Mesothelial cell of epicardium (in vitro differentiated cells): Measurements from ENCODE around the gene TBCD. TPM values are rescaled to one million over a fixed set of nuclear protein-coding genes. Genes with fewer than 3 reads are reported as not detected.

Source experiments
- DNase-seq, 2 experiments: peaks; one replicate each; pipeline ENCODE4 v3.0.0; 2021; ENCODE audit warnings: low spot score in 2 of 2; ENCODE audit not compliant: unreplicated experiment in 2 of 2
- H3K27ac Mint-ChIP-seq: 2 replicates; pipeline ENCODE4 v1.8.0; 2021; ENCODE audit warnings: mixed read lengths
- H3K27me3 Mint-ChIP-seq: 2 replicates; pipeline ENCODE4 v1.8.0; 2021; ENCODE audit warnings: low read depth, mixed read lengths
- H3K36me3 Mint-ChIP-seq: 2 replicates; pipeline ENCODE4 v1.8.0; 2021; ENCODE audit warnings: mixed read lengths
- H3K4me1 Mint-ChIP-seq: 2 replicates; pipeline ENCODE4 v1.8.0; 2021; ENCODE audit warnings: mixed read lengths
- H3K4me3 Mint-ChIP-seq: 2 replicates; pipeline ENCODE4 v1.8.0; 2021; ENCODE audit warnings: mild to moderate bottlenecking, moderate library complexity, mixed read lengths
- H3K9me3 Mint-ChIP-seq: 2 replicates; pipeline ENCODE4 v1.8.0; 2021; ENCODE audit warnings: mixed read lengths
- total RNA-seq: library from RNA; stranded (reverse); gene quantifications from 3 replicates; pipeline ENCODE4 v1.2.1, GENCODE V29; 2021
- TF ChIP-seq, protein P1 (sequence below): fragments of 200-600 bp; sonication (generic); IDR thresholded peaks from one replicate; pipeline ENCODE4 v1.5.0; 2021; ENCODE audit warnings: antibody characterized with exemption; ENCODE audit not compliant: unreplicated experiment

The TBCD gene
- total RNA-seq: 102 to 117 TPM (median 103 TPM) in 3 replicates

DNA sequence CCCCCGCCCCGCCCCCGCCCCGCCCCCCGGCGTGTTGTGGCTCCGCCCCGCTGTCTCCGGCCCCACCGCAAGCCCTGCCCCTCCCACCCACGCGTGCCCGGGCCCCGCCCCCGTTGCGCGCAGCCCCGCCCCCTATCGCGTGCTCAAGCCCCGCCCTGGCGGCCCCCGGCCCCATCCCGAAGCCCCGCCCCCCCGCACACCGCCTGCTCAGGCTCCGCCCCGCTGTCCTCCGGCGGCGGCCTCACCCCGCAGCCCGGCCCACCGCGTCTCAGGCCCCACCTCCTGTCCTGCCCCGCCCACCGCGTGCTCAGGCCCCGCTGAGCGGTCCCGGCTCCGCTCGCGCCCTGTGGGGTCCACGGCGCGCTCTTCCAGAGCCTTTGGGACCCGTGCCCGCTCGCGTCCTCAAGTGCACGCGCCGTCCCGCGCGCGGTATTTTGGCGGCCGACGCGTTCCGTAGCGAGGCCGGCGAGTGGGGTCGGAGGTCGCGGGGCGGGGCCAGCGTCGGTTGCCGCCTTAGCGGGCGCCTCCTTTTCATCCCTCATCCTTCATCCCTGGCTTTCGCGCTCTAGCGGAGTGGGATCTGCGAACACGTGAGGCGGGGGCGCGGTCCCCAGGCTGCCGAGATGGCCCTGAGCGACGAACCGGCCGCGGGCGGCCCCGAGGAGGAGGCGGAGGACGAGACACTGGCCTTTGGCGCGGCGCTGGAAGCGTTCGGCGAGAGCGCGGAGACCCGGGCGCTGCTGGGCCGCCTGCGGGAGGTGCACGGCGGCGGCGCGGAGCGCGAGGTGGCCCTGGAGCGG, at the start of gene TBCD:
Gene TBCD (plus strand): TSS at position 495 of the 800 bp plus-strand sequence. CDS start 129 bp downstream, at position 624.
- peak; percentile 93 to 96 for DNase-seq
- Mint-ChIP-seq H3K27ac (peak within 1 kb of the TSS; percentile 40), H3K27me3 (no peaks in the 10 kb centered on the region), H3K36me3 (peaks cover 14% of the 10 kb centered on the region), H3K4me3 (peak within 1 kb of the TSS; percentile 79), H3K9me3 (peaks cover 12% of the 10 kb centered on the region), H3K4me1 (peaks cover 35% of the 10 kb centered on the region)
- TF ChIP-seq, protein P1, sequence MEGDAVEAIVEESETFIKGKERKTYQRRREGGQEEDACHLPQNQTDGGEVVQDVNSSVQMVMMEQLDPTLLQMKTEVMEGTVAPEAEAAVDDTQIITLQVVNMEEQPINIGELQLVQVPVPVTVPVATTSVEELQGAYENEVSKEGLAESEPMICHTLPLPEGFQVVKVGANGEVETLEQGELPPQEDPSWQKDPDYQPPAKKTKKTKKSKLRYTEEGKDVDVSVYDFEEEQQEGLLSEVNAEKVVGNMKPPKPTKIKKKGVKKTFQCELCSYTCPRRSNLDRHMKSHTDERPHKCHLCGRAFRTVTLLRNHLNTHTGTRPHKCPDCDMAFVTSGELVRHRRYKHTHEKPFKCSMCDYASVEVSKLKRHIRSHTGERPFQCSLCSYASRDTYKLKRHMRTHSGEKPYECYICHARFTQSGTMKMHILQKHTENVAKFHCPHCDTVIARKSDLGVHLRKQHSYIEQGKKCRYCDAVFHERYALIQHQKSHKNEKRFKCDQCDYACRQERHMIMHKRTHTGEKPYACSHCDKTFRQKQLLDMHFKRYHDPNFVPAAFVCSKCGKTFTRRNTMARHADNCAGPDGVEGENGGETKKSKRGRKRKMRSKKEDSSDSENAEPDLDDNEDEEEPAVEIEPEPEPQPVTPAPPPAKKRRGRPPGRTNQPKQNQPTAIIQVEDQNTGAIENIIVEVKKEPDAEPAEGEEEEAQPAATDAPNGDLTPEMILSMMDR: no peak

DNA sequence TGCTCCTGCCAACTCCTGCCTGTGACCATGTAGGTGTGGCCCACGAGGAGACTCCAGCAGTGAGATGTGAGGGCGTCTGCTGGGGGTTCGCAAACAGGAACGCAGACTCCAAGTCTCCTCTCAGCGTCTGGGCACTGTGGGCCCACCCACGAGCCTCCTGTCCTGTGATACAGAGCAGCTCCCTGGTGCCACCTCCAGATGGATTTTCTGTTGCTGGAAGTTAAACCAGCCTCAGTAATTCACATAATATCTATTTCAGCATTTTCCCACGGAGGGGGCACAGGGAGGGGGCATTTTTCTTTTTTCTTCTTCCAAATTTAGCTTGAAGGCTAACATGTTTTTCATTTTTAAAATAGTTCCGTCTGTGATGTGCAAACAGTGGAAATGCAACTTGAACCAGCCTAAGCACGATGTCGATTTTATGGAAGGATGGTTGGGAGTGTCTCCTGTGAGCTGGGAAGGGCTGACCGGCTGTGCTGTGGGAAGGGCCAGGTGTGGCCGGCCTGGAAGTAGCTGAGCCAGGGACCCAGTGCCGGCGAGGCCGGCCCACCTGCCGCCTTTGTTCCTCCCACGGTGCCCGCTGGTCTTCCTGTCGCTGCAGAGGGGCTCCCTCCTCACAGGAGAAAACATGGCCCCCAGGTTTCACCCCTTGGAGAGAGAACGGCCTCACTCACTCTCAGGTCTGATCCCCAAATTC, 49.5 kb upstream of the TBCD start:
- H3K27ac Mint-ChIP-seq: peak overlapping the region; percentile 53
- H3K4me1 Mint-ChIP-seq: peaks cover 12% of the 10 kb centered on the region
- TF ChIP-seq, protein P1: no peak

DNA sequence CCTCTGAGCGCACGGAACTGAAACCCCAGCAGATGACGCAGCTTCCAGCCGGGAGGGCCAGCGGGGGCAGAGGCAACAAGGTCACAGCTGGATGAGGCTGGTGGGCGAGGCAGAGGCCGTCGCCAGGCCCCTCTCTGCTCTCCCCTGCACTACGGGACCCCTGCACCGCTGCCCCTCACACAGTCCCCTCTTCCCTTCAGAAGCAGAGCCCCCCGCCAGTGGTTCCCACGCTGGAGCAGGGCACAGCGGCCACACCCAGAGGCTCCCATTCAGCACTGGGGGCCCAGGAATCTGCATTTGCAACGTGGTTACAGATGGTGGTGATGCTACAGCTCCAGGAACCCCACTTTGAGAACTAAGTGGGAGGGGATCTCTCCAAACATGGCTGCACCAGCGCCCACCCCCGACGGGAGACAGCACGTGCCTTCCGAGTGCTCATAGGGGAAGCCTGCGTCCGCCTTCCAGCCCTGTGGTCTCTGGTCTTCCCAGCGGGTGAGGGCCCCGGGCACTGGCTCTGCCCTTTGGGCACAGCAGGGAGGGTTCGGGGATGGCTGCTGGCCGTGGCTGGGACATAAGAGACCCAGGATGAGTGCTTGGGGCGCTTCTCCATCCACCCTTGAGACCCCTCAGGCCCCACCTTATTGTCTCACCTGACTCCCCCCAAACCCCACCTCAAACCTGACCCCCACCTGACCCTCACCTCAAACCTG, 48.7 kb upstream of the TBCD start:
- H3K27me3 Mint-ChIP-seq: peaks cover 3% of the 10 kb centered on the region
- H3K4me1 Mint-ChIP-seq: peaks cover 12% of the 10 kb centered on the region
- no peak overlapping the region for H3K4me3 Mint-ChIP-seq
- TF ChIP-seq, protein P1: no peak
- no peaks in the 10 kb centered on the region for H3K9me3 Mint-ChIP-seq
- no peak for DNase-seq
- H3K36me3 Mint-ChIP-seq: no peaks in the 10 kb centered on the region
- no peak overlapping the region for H3K27ac Mint-ChIP-seq

More for the DNA sequence above, 49.5 kb upstream of the TBCD start:
- Mint-ChIP-seq H3K4me3 (no peak overlapping the region), H3K27me3 (peaks cover 4% of the 10 kb centered on the region), H3K9me3 (no peaks in the 10 kb centered on the region), H3K36me3 (no peaks in the 10 kb centered on the region)
- no peak for DNase-seq

DNA sequence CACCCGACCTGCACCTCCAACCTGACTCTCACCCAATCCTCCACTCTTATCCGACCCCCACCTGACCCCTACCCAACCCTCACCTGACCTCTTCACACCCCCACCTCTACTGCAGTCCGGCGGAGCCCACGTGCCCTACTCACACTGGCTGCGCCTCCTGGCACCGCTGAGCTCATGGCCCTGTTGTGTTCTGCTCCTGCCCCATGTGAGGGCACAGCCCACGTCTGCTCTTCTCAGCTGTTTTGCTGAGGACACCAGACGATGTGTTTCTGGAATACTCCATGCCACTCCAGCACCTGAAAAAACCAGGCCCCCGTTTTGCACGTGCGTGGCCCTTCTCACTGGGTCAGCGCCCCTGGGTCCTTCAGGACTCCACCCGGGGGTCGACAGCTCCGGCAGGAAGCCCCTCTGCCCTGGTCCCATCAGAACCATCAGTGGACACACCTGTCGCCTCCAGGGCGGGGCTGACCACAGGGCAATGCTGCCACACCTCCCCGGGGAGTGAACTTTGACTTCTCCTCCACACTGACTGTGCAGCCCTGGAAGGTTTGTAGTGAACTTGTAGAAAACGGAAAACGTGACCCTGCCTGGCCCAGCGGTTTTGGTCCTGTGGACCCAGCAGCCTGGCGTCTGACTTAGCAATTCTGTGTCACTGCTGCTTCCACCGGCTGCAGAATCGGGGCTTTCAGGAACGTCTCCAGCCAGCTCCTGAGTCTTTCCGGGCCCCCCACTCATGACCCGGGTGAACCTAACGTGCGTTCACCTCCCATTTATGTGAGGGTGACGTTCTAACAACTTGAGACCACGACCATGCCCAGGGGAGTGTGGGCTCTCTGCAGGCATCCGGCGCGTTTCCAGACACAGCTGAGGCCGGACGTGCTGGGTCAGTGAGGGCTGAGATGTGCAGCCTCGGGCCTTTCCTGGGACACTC, 47.7 kb upstream of the TBCD start:
- no peaks in the 10 kb centered on the region for H3K36me3 Mint-ChIP-seq
- peaks cover 11% of the 10 kb centered on the region for H3K4me1 Mint-ChIP-seq
- peaks cover 3% of the 10 kb centered on the region for H3K27me3 Mint-ChIP-seq
- no peak overlapping the region for H3K4me3 Mint-ChIP-seq
- TF ChIP-seq, protein P1: no peak
- DNase-seq: no peak
- no peaks in the 10 kb centered on the region for H3K9me3 Mint-ChIP-seq
- H3K27ac Mint-ChIP-seq: no peak overlapping the region

DNA sequence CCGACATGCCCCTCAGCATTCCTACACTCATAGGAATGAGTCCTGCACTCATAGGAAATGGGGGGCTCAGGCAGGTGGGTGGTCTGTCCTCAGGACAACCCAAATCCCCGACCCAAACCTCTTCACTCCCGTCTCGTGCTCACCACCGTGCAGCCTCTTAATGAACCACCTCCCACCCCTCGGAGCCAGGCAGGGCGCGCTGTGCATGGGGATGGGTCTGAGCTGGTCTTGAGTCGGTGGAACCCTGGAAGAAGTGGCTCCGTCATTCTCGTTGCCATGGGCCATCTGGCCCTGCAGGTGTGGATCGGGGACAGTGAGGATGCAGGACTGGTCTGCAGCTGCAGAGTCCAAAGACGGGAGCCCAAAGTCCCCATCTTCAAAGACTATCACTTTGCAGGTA, 47.0 kb upstream of the TBCD start:
- no peaks in the 10 kb centered on the region for H3K36me3 Mint-ChIP-seq
- no peak for DNase-seq
- TF ChIP-seq, protein P1: no peak
- H3K27me3 Mint-ChIP-seq: no peaks in the 10 kb centered on the region
- H3K27ac Mint-ChIP-seq: no peak overlapping the region
- peaks cover 8% of the 10 kb centered on the region for H3K4me1 Mint-ChIP-seq
- no peaks in the 10 kb centered on the region for H3K9me3 Mint-ChIP-seq
- no peak overlapping the region for H3K4me3 Mint-ChIP-seq
